D721Med (cell line): ENCODE data around the gene GNL3L.
"Not testable (repeated sequence)": the region's sequence is repeated elsewhere in the genome, so short reads cannot be mapped to it uniquely, and the experiment has no call there.

Experiments
- DNase-seq: peaks from one replicate; pipeline ENCODE4 v3.0.0; 2011; ENCODE audit warnings: low spot score; ENCODE audit not compliant: insufficient read length
- FAIRE-seq: peaks from 2 replicates; lab custom pipeline; 2011; peaks lifted over from hg19 to GRCh38; lab: Jason Lieb, UNC
- TF ChIP-seq, protein P1 (sequence below): IDR thresholded peaks from 2 replicates; pipeline ENCODE4 v1.5.1; 2012; ENCODE audit warnings: mild to moderate bottlenecking, control low read depth; ENCODE audit not compliant: insufficient read depth; ENCODE audit errors: missing control alignments

Gene GNL3L, protein sequence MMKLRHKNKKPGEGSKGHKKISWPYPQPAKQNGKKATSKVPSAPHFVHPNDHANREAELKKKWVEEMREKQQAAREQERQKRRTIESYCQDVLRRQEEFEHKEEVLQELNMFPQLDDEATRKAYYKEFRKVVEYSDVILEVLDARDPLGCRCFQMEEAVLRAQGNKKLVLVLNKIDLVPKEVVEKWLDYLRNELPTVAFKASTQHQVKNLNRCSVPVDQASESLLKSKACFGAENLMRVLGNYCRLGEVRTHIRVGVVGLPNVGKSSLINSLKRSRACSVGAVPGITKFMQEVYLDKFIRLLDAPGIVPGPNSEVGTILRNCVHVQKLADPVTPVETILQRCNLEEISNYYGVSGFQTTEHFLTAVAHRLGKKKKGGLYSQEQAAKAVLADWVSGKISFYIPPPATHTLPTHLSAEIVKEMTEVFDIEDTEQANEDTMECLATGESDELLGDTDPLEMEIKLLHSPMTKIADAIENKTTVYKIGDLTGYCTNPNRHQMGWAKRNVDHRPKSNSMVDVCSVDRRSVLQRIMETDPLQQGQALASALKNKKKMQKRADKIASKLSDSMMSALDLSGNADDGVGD

DNA sequence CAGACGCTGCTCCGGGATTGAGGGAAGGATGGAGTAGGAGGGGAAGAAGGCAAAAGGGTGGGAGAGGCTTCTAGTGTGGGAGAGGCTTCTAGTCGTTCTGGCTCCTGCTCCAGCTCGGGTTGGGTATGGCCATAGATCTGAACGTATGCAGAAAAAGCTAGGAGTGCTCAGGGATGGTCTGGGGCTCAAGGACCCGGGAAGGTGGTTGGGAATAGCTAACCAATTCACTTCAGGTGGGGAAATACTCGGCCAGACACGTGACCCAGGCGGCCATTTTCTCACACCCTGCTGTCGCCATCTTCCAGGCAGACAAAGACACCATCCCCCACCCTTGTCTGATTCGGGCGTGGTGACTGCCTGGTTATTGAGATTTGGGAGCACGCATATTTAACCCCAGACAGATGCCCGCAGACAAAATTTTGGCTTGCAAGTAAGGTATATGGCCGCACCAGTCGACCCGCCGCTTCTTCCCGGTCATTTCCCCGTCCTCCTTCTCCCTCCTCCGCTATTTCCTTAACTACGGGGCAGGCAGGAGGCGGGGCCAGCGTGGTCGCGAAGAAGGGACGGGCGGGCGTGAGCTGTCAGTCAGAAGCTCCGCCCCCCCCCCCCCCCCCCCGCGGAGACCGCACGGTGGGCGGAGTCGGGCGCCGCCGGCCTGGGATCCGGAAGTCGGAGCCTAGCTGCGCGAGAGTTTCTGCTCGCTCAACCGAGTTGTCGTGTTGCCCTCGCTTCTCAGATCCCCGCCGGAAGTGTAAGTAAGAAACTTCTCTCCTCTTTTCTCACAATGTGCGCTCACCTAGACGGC is at the start of gene GNL3L:
GNL3L (plus strand) TSS at position 668 of the 805 bp plus-strand sequence. CDS start 2,348 bp downstream, outside the sequence.
- no peak for FAIRE-seq
- TF ChIP-seq, protein P1, sequence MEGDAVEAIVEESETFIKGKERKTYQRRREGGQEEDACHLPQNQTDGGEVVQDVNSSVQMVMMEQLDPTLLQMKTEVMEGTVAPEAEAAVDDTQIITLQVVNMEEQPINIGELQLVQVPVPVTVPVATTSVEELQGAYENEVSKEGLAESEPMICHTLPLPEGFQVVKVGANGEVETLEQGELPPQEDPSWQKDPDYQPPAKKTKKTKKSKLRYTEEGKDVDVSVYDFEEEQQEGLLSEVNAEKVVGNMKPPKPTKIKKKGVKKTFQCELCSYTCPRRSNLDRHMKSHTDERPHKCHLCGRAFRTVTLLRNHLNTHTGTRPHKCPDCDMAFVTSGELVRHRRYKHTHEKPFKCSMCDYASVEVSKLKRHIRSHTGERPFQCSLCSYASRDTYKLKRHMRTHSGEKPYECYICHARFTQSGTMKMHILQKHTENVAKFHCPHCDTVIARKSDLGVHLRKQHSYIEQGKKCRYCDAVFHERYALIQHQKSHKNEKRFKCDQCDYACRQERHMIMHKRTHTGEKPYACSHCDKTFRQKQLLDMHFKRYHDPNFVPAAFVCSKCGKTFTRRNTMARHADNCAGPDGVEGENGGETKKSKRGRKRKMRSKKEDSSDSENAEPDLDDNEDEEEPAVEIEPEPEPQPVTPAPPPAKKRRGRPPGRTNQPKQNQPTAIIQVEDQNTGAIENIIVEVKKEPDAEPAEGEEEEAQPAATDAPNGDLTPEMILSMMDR = no peak
- DNase-seq = no peak

DNA sequence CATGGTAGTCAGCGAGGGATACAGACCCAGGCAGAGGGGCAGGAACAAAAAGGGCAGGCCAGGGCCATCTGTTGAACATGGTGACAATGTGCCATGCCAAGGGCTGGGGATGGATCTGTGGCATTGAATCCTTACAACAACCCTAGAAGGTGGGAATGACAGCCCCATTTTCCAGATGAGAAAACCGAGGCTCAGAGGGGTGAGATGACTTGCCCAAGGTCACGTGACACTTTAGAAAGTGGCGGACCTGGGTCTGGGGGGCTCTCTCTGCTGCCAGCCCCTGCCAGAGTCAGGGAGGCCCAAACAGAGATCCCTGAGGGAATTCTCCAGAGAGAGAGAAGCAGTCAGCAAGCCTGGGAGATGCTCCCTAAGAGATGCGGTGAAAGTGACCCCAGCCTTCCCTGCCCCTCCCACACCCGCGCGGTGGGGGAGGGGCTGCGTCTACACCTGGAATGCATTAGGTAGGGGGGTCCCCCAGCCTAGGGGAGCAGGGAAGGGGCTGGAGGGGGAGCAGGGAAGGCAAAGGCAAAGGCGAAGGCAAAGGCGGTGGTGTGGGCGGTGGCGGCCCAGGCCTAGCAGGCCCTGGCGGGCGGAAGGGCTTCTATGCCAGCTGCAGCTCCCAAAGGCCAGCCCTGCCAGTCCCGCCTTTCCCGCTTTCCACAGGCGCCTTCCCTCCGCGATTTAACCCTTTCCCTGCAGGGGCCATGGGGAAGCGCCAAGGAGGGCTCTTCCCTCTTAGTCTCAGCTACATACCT is 47.0 kb upstream of the GNL3L start:
- TF ChIP-seq, protein P1 = no peak
- DNase-seq = no peak
- FAIRE-seq = no peak

DNA sequence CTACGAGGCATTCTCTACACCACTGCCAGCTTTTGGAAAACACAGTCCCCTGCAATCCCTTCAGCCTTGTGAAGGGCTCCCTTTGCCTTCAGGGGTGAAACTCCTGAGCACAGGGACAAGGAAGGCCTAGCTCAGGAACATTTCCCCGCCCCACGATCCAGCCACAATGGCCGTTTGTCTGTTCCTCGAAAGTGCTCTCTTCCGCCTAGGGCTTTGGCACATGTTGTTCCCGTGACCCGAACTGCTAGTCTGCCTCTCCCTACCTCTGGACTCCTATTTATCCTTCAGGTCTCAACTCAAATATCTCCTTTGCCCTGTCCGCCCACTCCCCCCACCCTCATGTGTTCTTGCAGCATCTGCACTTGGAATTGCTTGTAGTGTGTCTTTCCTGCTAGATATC is 46.1 kb upstream of the GNL3L start:
- FAIRE-seq (no peak), DNase-seq (no peak)
- TF ChIP-seq, protein P1 = no peak

DNA sequence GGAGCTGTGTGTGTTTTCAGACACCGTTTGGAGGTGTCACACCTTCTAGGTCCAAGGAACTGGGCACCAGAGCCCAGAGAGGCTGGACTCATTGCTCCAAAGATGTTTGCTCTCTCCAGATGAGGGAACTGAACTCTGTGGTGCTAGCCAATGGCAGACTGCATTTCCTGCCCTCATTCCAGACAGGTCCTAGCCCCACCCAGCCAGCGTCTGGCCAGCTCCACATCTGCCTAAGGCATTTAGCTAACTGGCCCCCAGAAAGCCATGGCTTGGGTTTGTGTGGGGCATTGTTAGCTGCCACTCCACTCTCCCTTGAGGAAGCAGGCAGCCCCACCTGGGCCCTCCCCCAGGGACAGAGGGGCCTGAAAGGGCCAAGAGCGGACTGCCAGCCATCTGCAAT is 45.4 kb upstream of the GNL3L start:
- TF ChIP-seq, protein P1 = no peak
- no peak for FAIRE-seq
- DNase-seq = no peak

DNA sequence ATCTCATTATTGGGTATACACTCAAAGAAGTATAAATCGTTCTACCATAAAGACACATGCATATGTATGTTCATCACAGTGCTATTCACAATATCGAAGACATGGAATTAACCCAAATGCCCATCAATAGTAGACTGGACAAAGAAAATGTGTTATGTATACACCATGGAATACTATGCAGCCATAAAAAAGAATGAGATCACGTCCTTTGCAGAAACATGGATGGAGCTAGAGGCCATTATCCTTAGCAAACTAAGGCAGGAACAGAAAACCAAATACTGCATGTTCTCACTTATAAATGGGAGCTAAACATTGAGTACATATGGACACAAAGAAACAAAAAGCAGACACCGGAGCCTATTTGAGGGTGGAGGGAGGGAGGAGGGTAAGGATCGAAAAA is 40.2 kb upstream of the GNL3L start:
- not testable (repeated sequence) for DNase-seq, FAIRE-seq

DNA sequence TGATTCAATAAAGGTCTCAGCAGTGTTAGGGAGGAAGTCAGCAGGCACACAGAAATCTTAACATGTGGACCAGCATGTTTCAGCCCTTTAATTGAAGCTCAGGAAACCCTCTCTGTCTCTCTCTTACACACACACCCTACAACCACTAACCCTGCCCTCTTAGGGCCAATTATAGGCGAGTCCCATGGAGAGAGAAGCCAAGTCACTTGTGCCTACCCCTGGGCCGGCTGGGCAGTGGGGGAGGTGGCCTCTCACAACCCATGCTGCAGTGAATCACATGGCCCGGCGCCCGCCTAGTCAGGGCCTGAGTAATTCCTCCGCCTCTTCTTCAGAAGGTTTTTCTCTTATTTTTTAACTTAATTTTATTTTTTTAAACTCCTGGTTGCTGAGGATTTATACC is 37.7 kb upstream of the GNL3L start:
- FAIRE-seq (no peak), DNase-seq (no peak)
- TF ChIP-seq, protein P1 = no peak
